GM18870 (cell line): Measurements from ENCODE around the gene XRCC3.

Experiments used
- ATAC-seq: cut with Tn5 transposase; IDR thresholded peaks from one replicate; pipeline ENCODE4 v1.9.1; 2021; ENCODE audit warnings: moderate library complexity; ENCODE audit not compliant: unreplicated experiment

Gene XRCC3

DNA sequence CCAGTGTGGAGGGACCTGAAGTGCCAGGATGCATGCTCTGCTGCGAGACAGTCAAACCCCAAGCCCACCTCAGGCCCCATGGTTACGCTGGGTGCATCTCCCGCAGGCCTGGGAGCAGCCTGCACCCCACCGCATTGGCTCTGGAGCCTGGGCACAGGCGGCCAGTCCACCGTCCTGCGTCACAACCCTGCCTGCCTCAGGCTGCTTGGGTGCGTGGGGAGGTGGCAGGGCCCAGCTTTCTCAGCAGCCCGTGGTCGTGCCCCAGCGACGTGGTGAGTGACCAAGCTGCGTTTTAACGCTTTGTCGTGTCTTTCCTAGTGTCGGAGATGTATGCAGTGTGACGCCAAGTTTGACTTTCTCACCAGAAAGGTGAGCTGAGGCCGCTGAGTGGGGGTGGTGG is 11.2 kb upstream of the XRCC3 start:
- ATAC-seq: no peak

DNA sequence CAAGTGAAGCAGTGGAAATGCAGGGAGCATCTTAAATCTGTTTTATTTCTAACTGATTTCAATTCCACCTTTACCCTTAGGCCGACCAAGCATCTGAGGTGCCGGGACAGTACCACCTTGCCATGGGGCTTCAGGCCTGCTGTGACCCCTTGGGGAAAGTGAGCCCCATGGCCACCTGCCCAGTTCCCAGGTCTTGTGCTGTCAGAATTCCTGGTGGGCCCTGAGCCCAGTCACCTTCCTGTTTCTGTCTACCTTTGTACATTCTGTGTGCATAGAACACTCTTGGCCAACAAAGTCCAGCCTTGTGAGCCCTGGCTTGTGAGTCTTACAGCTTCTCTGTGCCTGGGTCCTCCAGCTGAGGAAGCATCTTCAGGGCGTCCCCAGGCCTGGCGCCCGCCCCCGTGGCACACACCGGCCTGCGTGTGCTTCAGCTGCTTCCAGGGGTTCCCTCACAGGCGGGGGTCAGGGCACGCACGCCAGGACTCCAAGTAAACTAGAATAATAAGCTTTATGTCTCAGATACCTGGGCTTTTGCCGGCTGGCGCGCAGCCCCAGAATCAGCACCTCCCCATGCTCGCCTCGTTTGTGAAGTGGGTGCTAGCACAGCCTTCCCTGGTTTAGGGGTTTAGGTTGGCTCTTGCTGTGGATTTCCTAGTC is 10.6 kb upstream of the XRCC3 start:
- ATAC-seq: no peak

GRCh38 chr14:103725001-103725682 is 9.9 kb upstream of the XRCC3 start:
- no peak for ATAC-seq

DNA sequence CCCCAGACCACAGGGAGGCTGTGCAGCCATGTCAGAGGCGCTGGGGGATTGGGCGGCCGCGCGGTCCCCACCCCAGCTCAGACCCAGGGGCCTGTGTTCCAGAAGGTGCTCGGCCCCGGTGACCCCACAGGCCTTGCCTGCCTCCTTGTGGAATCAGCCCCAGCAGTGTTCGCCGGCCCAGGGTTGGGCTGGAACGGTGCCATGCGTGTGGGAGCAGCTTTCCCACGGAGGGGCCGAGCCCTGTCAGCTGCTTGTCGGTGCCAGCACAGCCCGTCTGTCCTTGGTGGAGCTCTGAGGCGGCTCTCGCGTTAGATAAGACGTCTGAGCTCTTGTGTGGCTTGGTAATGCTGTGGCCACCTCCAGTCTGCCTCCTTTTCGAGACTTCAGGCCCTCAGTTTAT is 8.9 kb upstream of the XRCC3 start:
- ATAC-seq: no peak

DNA sequence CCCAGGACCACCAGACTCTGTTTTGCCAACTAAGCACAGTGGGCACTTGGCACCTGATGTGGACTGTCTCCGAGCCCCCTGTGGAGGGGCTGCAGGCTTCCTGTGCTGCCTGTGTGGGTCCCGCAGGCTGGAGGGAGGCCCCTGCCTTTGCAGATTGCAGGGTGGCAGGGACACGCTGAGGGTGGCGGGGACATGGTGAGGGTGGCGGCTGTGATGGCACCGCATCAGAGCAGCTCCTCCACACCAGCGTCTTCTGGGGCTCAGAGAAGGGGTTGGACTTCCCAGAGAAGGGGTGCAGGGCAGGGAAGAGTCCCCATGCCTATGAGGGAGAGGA is 8.5 kb upstream of the XRCC3 start:
- no peak for ATAC-seq

GRCh38 chr14:103721334-103722120 is 6.3 kb upstream of the XRCC3 start:
- ATAC-seq: no peak

GRCh38 chr14:103719751-103720150 is 4.5 kb upstream of the XRCC3 start:
- no peak for ATAC-seq

DNA sequence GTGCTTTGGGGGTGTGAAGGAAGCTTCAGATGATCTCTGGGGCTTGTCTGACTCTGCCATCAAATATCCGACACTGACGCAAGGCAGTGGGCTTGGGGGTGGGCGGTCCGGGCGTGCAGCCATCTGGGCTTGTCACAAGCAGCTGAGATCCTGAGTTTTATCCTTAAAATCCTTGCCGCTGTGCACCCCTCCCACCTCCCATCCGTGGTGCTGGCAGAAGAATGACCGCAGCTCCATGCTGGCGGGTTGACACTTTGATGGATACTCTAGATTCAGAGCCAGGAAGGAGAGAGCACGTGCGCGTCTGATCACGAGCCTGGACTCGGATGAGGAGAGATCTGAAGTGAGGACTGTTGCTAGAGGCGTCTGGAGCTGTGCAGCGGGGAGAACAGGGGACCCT is 3.3 kb upstream of the XRCC3 start:
- ATAC-seq: no peak

- ATAC-seq: no peak
These were observed 1.7 kb upstream of the XRCC3 start for GRCh38 chr14:103716899-103717411.

- ATAC-seq: no peak
These were observed 995 bp upstream of the XRCC3 start for GRCh38 chr14:103716091-103716801.

GRCh38 chr14:103714063-103714724 is 1.1 kb downstream of the XRCC3 start:
- no peak for ATAC-seq

DNA sequence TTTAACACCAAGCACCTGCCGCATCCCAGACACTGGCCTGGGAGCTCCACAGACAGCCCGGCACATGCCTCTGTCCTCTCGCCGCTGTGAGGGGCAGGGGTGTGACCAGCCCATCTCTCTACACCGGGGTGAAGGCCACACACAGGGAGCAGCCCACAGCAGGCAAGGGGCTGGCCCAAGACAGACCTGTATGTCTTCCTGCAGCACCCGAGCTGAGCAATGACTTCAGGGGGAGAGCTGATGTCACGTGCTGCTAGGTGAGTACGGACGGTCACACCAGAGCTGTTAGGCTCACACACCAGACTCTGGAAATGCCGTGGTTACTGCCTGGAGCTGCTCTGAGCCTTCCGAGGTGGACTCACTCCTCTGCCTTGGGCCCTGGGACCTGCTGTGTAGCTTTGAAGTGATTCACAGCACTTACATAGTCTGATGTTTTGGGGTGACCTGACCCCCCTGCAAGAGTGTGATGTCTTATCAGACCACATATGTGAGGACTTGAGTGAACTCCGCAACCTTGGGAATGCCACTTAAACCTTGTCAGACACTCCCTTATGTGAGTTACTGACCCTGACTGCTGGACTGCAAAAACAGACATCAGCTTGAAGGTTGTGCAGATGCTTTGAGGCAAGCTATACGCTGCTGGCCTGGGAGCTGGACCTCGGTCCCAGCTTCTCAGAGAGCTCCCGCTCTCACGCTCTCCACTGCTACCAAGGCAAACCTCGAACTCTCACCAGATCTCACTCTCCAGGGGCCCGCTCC is 1.8 kb downstream of the XRCC3 start:
- ATAC-seq: no peak

- ATAC-seq: no peak
These were observed 2.5 kb downstream of the XRCC3 start for GRCh38 chr14:103712633-103713247.

DNA sequence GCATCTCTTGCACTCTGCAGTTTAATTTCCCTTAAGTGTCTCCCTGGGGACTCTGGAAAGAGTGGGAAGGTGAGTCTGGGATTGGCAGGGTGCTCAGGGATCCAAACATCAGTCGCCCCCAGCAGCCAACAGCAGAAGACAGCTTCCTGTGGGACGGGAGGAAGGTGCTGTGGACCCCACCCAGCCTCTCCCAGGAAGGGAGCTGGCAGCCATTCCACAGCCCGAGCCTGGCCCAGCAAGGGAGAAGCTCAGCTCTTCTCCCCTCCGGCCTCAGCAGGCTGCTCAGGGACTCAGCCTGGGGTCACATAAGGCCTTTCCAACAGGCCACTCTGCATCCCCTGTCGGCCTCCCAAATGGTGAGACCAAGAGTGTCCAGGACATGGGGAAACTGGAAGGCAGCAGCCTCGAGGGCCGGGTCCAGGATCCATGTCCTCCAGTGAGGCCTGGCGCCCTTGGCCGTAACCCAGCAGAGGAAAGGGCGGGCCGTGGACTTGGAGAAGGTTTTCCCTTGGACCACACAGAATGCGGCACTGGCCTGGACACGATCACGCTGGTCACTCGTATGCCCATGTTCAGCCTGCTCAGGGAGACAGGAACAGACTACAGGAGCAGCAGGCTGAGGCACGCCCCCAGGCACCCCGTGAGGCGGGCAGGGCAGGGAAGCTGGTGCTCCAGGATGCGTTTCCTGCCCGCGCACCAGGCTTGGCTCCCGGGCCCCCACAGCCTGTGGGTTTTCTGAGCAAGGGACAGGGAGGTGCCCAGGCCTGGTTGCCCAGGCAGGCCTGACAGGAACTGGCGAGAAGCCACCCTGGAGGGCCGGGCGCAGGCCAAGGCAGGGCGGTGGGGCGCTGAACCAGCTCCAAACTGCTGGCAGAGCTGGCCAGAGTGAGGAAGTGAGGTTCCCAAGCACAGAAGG is 3.5 kb downstream of the XRCC3 start:
- no peak for ATAC-seq

- ATAC-seq: no peak
These were observed 4.4 kb downstream of the XRCC3 start for GRCh38 chr14:103710771-103711377.

DNA sequence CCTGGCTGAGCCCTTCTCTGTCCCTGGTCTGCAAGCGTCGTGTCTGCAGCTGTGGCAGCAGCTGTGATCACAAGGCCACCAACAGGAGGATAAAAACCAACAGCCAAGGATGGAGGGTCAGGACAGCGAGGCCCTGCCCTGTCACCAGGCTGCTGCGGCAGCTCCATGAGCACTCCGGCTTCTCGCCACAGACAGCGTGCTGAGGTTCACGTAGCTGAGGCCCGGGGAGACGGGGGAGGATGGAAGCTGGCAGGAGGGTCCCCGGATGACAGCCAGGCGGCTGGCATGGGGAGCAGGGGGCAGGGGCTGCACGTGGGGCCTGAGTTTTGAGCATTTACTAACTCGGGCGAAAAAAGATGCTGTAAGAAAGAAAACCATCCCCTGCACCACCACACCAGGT is 5.4 kb downstream of the XRCC3 start:
- ATAC-seq: no peak

DNA sequence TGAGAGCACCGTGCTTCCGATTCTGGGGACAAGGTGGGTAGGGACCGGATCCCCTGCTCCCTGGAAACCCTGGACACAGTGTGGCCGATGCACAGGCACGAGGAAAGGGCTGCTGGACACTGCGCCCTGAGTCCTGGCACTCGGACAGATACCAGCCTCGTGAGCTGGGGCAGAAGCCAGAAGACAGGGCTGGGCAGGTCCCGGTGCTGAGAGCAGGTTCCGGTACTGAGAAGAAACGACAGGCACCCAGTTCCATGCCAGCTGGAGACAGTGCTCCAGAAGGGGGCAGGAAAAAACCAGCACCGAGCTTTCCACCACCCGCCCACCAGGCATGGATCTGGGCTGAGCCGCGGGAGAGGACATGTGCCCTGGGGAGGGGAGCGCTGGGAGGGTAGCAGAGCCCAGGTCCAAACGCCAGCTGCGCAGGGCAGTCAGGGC is 6.5 kb downstream of the XRCC3 start:
- ATAC-seq: no peak
